ENCODE data around the gene PDE11A.

DNA sequence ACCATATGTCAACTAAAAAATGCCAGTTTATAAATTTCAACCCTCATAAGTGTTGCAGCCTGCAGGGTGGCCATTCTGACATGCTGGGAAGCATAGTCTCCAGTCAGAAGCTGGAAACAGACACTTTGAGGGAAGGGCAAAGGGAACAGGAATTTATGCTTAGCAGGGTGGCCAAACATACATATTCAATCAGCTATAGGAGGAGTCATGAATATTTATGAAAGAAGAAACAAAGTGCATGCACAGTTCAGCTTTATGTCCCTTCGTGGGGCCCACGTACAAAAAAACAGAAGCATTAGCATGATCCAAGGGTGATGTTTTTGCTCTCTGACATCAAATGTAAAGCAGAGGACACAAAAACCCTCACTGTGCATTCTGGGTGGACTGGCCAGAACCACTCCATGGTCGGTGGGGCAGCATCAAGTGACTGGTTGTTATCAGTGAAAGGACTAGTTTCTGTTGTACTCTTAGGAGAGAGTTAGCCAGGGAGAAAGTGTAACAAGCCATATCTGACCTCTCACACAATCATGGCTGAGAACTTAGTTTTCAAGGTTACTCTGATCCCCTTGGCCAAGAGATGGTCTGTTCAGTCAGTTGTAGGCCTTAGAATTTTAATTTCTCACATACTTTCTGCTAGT lies 9.9 kb upstream of the PDE11A start:
- TF ChIP-seq POLR2A (IDR thresholded peaks at IDR 0.05) (no peak), CTCF (IDR thresholded peaks at IDR 0.05) (no peak), POLR2AphosphoS5 (IDR thresholded peaks at IDR 0.05) (no peak), EP300 (IDR thresholded peaks at IDR 0.05) (no peak)
